Measurements from ENCODE around the gene IPO8.

Gene IPO8

GRCh38 chr12:30707613-30708342 lies 12.1 kb upstream of the IPO8 start:
- Histone ChIP-seq H3K9ac (ENCODE audit: low read depth, low read length) (no peak overlapping the region), H3K36me3 (ENCODE audit: insufficient read depth, low read length) (peaks cover 41% of the 10 kb centered on the region), H3K4me3 (ENCODE audit: low read length) (no peak overlapping the region), H3K27ac (ENCODE audit: low read depth, low read length) (no peak overlapping the region), H3K27me3 (ENCODE audit: insufficient read depth, low read length) (no peaks in the 10 kb centered on the region), H3K9me3 (ENCODE audit: insufficient read depth, low read depth, low read length) (no peaks in the 10 kb centered on the region), H3K4me1 (ENCODE audit: insufficient read depth, low read length) (0 out of 2 replicates have a peak, but pooled peaks cover 3% of the 10 kb centered on the region)
- WGBS: 88% methylated on average over 8 of the region's 10 CpGs

- H3K36me3 ChIP-seq (ENCODE audit: insufficient read depth, low read length): peaks cover 29% of the 10 kb centered on the region
- no peak overlapping the region for H3K9ac ChIP-seq (ENCODE audit: low read depth, low read length)
- H3K27ac ChIP-seq (ENCODE audit: low read depth, low read length): no peak overlapping the region
- H3K27me3 ChIP-seq (ENCODE audit: insufficient read depth, low read length): no peaks in the 10 kb centered on the region
- 97% methylated on average over 2 of the region's 2 CpGs for WGBS
- no peaks in the 10 kb centered on the region for H3K9me3 ChIP-seq (ENCODE audit: insufficient read depth, low read depth, low read length)
- 0 out of 2 replicates have a peak, but pooled peaks cover 3% of the 10 kb centered on the region for H3K4me1 ChIP-seq (ENCODE audit: insufficient read depth, low read length)
- no peak overlapping the region for H3K4me3 ChIP-seq (ENCODE audit: low read length)
These were observed 10.8 kb upstream of the IPO8 start for GRCh38 chr12:30706476-30706875.

- no peak overlapping the region for H3K27ac ChIP-seq (ENCODE audit: low read depth, low read length)
- no peak overlapping the region for H3K4me3 ChIP-seq (ENCODE audit: low read length)
- no peaks in the 10 kb centered on the region for H3K9me3 ChIP-seq (ENCODE audit: insufficient read depth, low read depth, low read length)
- H3K4me1 ChIP-seq (ENCODE audit: insufficient read depth, low read length): peaks cover 5% of the 10 kb centered on the region; the same call in 1 of the 2 replicates
- no peaks in the 10 kb centered on the region for H3K36me3 ChIP-seq (ENCODE audit: insufficient read depth, low read length)
- H3K9ac ChIP-seq (ENCODE audit: low read depth, low read length): no peak overlapping the region
- H3K27me3 ChIP-seq (ENCODE audit: insufficient read depth, low read length): no peaks in the 10 kb centered on the region
These were observed 5.4 kb upstream of the IPO8 start for GRCh38 chr12:30701056-30701455.

GRCh38 chr12:30700216-30700900 lies 4.7 kb upstream of the IPO8 start:
- WGBS: 86% methylated on average over 6 of the region's 6 CpGs
- Histone ChIP-seq H3K9ac (ENCODE audit: low read depth, low read length) (no peak overlapping the region), H3K9me3 (ENCODE audit: insufficient read depth, low read depth, low read length) (no peaks in the 10 kb centered on the region), H3K4me1 (ENCODE audit: insufficient read depth, low read length) (peaks cover 5% of the 10 kb centered on the region; the same call in 1 of the 2 replicates), H3K4me3 (ENCODE audit: low read length) (no peak overlapping the region), H3K27me3 (ENCODE audit: insufficient read depth, low read length) (no peaks in the 10 kb centered on the region), H3K36me3 (ENCODE audit: insufficient read depth, low read length) (no peaks in the 10 kb centered on the region), H3K27ac (ENCODE audit: low read depth, low read length) (no peak overlapping the region)

- H3K9ac ChIP-seq (ENCODE audit: low read depth, low read length): no peak overlapping the region
- H3K27me3 ChIP-seq (ENCODE audit: insufficient read depth, low read length): no peaks in the 10 kb centered on the region
- peaks cover 17% of the 10 kb centered on the region for H3K4me1 ChIP-seq (ENCODE audit: insufficient read depth, low read length)
- H3K36me3 ChIP-seq (ENCODE audit: insufficient read depth, low read length): no peaks in the 10 kb centered on the region
- H3K27ac ChIP-seq (ENCODE audit: low read depth, low read length): no peak overlapping the region
- H3K4me3 ChIP-seq (ENCODE audit: low read length): no peak overlapping the region
- no peaks in the 10 kb centered on the region for H3K9me3 ChIP-seq (ENCODE audit: insufficient read depth, low read depth, low read length)
- 83% methylated on average over 8 of the region's 12 CpGs for WGBS
These were observed 2.7 kb upstream of the IPO8 start for GRCh38 chr12:30698346-30698745.

GRCh38 chr12:30696943-30697342 lies 1.3 kb upstream of the IPO8 start:
- no peaks in the 10 kb centered on the region for H3K36me3 ChIP-seq (ENCODE audit: insufficient read depth, low read length)
- no peaks in the 10 kb centered on the region for H3K9me3 ChIP-seq (ENCODE audit: insufficient read depth, low read depth, low read length)
- no peak overlapping the region for H3K9ac ChIP-seq (ENCODE audit: low read depth, low read length)
- H3K27ac ChIP-seq (ENCODE audit: low read depth, low read length): no peak overlapping the region
- no peaks in the 10 kb centered on the region for H3K27me3 ChIP-seq (ENCODE audit: insufficient read depth, low read length)
- H3K4me3 ChIP-seq (ENCODE audit: low read length): no peak overlapping the region
- peaks cover 17% of the 10 kb centered on the region for H3K4me1 ChIP-seq (ENCODE audit: insufficient read depth, low read length)
- 94% methylated on average over 7 of the region's 7 CpGs for WGBS

GRCh38 chr12:30696486-30696885 lies 817 bp upstream of the IPO8 start:
- H3K4me3 ChIP-seq (ENCODE audit: low read length): peak overlapping the region; percentile 96
- peaks cover 17% of the 10 kb centered on the region for H3K4me1 ChIP-seq (ENCODE audit: insufficient read depth, low read length)
- H3K27ac ChIP-seq (ENCODE audit: low read depth, low read length): no peak overlapping the region
- no peaks in the 10 kb centered on the region for H3K9me3 ChIP-seq (ENCODE audit: insufficient read depth, low read depth, low read length)
- H3K27me3 ChIP-seq (ENCODE audit: insufficient read depth, low read length): no peaks in the 10 kb centered on the region
- WGBS: 75% methylated on average over 14 of the region's 14 CpGs
- no peak overlapping the region for H3K9ac ChIP-seq (ENCODE audit: low read depth, low read length)
- no peaks in the 10 kb centered on the region for H3K36me3 ChIP-seq (ENCODE audit: insufficient read depth, low read length)

- no peak overlapping the region for H3K9ac ChIP-seq (ENCODE audit: low read depth, low read length)
- WGBS: 26% methylated on average over 4 of the region's 6 CpGs
- no peak overlapping the region for H3K27ac ChIP-seq (ENCODE audit: low read depth, low read length)
- peak overlapping the region; percentile 96 for H3K4me3 ChIP-seq (ENCODE audit: low read length)
- H3K9me3 ChIP-seq (ENCODE audit: insufficient read depth, low read depth, low read length): no peaks in the 10 kb centered on the region
- H3K27me3 ChIP-seq (ENCODE audit: insufficient read depth, low read length): no peaks in the 10 kb centered on the region
- H3K36me3 ChIP-seq (ENCODE audit: insufficient read depth, low read length): no peaks in the 10 kb centered on the region
- H3K4me1 ChIP-seq (ENCODE audit: insufficient read depth, low read length): peaks cover 21% of the 10 kb centered on the region
These were observed 387 bp upstream of the IPO8 start for GRCh38 chr12:30696103-30696408.

- no peaks in the 10 kb centered on the region for H3K27me3 ChIP-seq (ENCODE audit: insufficient read depth, low read length)
- H3K9ac ChIP-seq (ENCODE audit: low read depth, low read length): peak overlapping the region; percentile 74
- 2% methylated on average over 16 of the region's 16 CpGs for WGBS
- H3K4me3 ChIP-seq (ENCODE audit: low read length): peak overlapping the region; percentile 96
- peaks cover 6% of the 10 kb centered on the region for H3K36me3 ChIP-seq (ENCODE audit: insufficient read depth, low read length)
- peaks cover 22% of the 10 kb centered on the region for H3K4me1 ChIP-seq (ENCODE audit: insufficient read depth, low read length)
- no peaks in the 10 kb centered on the region for H3K9me3 ChIP-seq (ENCODE audit: insufficient read depth, low read depth, low read length)
- H3K27ac ChIP-seq (ENCODE audit: low read depth, low read length): peak overlapping the region; percentile 5; the same call in 1 of the 2 replicates
These were observed 1.1 kb downstream of the IPO8 start for GRCh38 chr12:30694412-30695198.

GRCh38 chr12:30692470-30692869 lies 3.2 kb downstream of the IPO8 start:
- WGBS: 94% methylated on average over 4 of the region's 5 CpGs
- no peaks in the 10 kb centered on the region for H3K9me3 ChIP-seq (ENCODE audit: insufficient read depth, low read depth, low read length)
- peaks cover 22% of the 10 kb centered on the region for H3K4me1 ChIP-seq (ENCODE audit: insufficient read depth, low read length)
- no peak overlapping the region for H3K4me3 ChIP-seq (ENCODE audit: low read length)
- no peak overlapping the region for H3K27ac ChIP-seq (ENCODE audit: low read depth, low read length)
- H3K9ac ChIP-seq (ENCODE audit: low read depth, low read length): no peak overlapping the region
- no peaks in the 10 kb centered on the region for H3K27me3 ChIP-seq (ENCODE audit: insufficient read depth, low read length)
- peaks cover 9% of the 10 kb centered on the region for H3K36me3 ChIP-seq (ENCODE audit: insufficient read depth, low read length)

All from HUES64 (cell line).